Activated CD8-positive, alpha-beta T cell treated with anti-CD3 and anti-CD28 coated beads for 36 hours (primary cell): Measurements from ENCODE around the gene IL4I1. TPM values are rescaled to one million over a fixed set of nuclear protein-coding genes. Genes with fewer than 3 reads are reported as not detected.

Experiments
- ATAC-seq: fragments of 200-7000 bp; cut with Tn5 transposase; one replicate; pipeline ENCODE4 v1.10.0; 2021; ENCODE audit warnings: mild to moderate bottlenecking, moderate library complexity
- CTCF ChIA-PET: fragments of 350-600 bp; sonication (Branson Sonifier 250); formaldehyde crosslinking; loops from one replicate; lab custom pipeline; 2021; ENCODE audit warnings: antibody characterized with exemption; lab: Charles Lee
- POLR2A ChIA-PET: fragments of 350-600 bp; sonication (Branson Sonifier 250); formaldehyde crosslinking; loops from one replicate; lab custom pipeline; 2021; ENCODE audit warnings: antibody characterized with exemption; lab: Charles Lee
- DNase-seq: peaks from one replicate; pipeline ENCODE4 v3.0.0-alpha.2; 2020
- H3K27ac Mint-ChIP-seq: one replicate; pipeline ENCODE4 v1.8.0; 2021; ENCODE audit warnings: mild to moderate bottlenecking, mixed read lengths
- H3K27me3 Mint-ChIP-seq: one replicate; pipeline ENCODE4 v1.8.0; 2021; ENCODE audit warnings: mixed read lengths
- H3K36me3 Mint-ChIP-seq: one replicate; pipeline ENCODE4 v1.8.0; 2021; ENCODE audit warnings: low read depth, mixed read lengths
- H3K4me1 Mint-ChIP-seq: one replicate; pipeline ENCODE4 v1.8.0; 2021; ENCODE audit warnings: low read depth, mixed read lengths
- H3K4me3 Mint-ChIP-seq: one replicate; pipeline ENCODE4 v1.8.0; 2021; ENCODE audit warnings: mild to moderate bottlenecking, moderate library complexity, mixed read lengths
- H3K9me3 Mint-ChIP-seq: one replicate; pipeline ENCODE4 v1.8.0; 2021; ENCODE audit warnings: mixed read lengths
- CTCF ChIP-seq: fragments of 200-600 bp; IDR thresholded peaks from one replicate; pipeline ENCODE4 v1.8.0; 2022; ENCODE audit warnings: antibody characterized with exemption, mild to moderate bottlenecking
- intact Hi-C: fragments of 100-400 bp; cut with micrococcal nuclease; formaldehyde crosslinking; loops from one replicate; pipeline ENCODE4 v1.10.0; 2022
- total RNA-seq, 2 experiments: library from RNA; stranded (reverse); gene quantifications; one replicate each; pipeline ENCODE4 v1.2.3, GENCODE V29; 2021

The IL4I1 gene
- total RNA-seq, 2 experiments from 2014 or later, result 16.1 to 16.2 TPM

GRCh38 chr19:49850221-49850486 is 46.5 kb downstream of the IL4I1 start:
- ATAC-seq, result no peak
- peaks cover 10% of the 10 kb centered on the region for H3K36me3 Mint-ChIP-seq
- peaks cover 10% of the 10 kb centered on the region for H3K9me3 Mint-ChIP-seq
- TF ChIP-seq CTCF, result no peak
- H3K4me1 Mint-ChIP-seq, result peaks cover 40% of the 10 kb centered on the region
- no peak for DNase-seq
- peak overlapping the region; percentile 97 for H3K27ac Mint-ChIP-seq
- peak overlapping the region; percentile 88 for H3K4me3 Mint-ChIP-seq
- CTCF ChIA-PET, result interaction anchor here (1.2 to 1.5 kb wide), 2 partner anchors 19 to 134 kb away, joined by 3 read pairs; no protein-coding TSS in a partner anchor
- intact Hi-C loops, result no loop called here
- no peaks in the 10 kb centered on the region for H3K27me3 Mint-ChIP-seq
- POLR2A ChIA-PET, result interaction anchor here (0.8 to 6.5 kb wide), 8 partner anchors 9 to 362 kb away, joined by 3 to 64 read pairs (median 4); partner anchors contain the start of genes AKT1S1, FUZ, PNKP and TBC1D17

- H3K27ac Mint-ChIP-seq, result peak overlapping the region; percentile 97
- POLR2A ChIA-PET, result interaction anchor here (0.8 to 1.7 kb wide), 9 partner anchors 9 to 362 kb away, joined by 3 to 6 read pairs (median 3); partner anchors contain the start of genes AKT1S1, FUZ, IL4I1 and TBC1D17
- H3K27me3 Mint-ChIP-seq, result no peaks in the 10 kb centered on the region
- CTCF ChIA-PET, result interaction anchor here (1.2 to 1.5 kb wide), 3 partner anchors 20 to 133 kb away, joined by 3 to 4 read pairs (median 3); no protein-coding TSS in a partner anchor
- intact Hi-C loops, result no loop called here
- H3K4me1 Mint-ChIP-seq, result peaks cover 40% of the 10 kb centered on the region
- DNase-seq, result no peak
- H3K4me3 Mint-ChIP-seq, result peak overlapping the region; percentile 88
- no peak for ATAC-seq
- peaks cover 10% of the 10 kb centered on the region for H3K9me3 Mint-ChIP-seq
- peaks cover 10% of the 10 kb centered on the region for H3K36me3 Mint-ChIP-seq
- TF ChIP-seq CTCF, result no peak
These were observed 47.1 kb downstream of the IL4I1 start for GRCh38 chr19:49849433-49850220.

GRCh38 chr19:49848938-49849337 is 47.7 kb downstream of the IL4I1 start:
- no peak for ATAC-seq
- H3K27ac Mint-ChIP-seq, result peak overlapping the region; percentile 30
- no peak for DNase-seq
- no peak for TF ChIP-seq CTCF
- peaks cover 10% of the 10 kb centered on the region for H3K9me3 Mint-ChIP-seq
- CTCF ChIA-PET, result interaction anchor here (0.8 to 1.4 kb wide), 5 partner anchors 10 to 20 kb away, joined by 3 to 5 read pairs (median 4); no protein-coding TSS in a partner anchor
- H3K4me3 Mint-ChIP-seq, result peak overlapping the region; percentile 46
- peaks cover 10% of the 10 kb centered on the region for H3K36me3 Mint-ChIP-seq
- POLR2A ChIA-PET, result interaction anchor here (0.7 to 1.7 kb wide), 4 partner anchors 42 to 168 kb away, joined by 3 to 4 read pairs (median 3); partner anchors contain the start of gene IL4I1
- H3K4me1 Mint-ChIP-seq, result peaks cover 40% of the 10 kb centered on the region
- H3K27me3 Mint-ChIP-seq, result no peaks in the 10 kb centered on the region
- intact Hi-C loops, result no loop called here

GRCh38 chr19:49847731-49848696 is 48.7 kb downstream of the IL4I1 start:
- H3K4me1 Mint-ChIP-seq, result peaks cover 34% of the 10 kb centered on the region
- peaks cover 10% of the 10 kb centered on the region for H3K36me3 Mint-ChIP-seq
- no peak overlapping the region for H3K4me3 Mint-ChIP-seq
- CTCF ChIA-PET, result interaction anchor here (0.7 to 1.7 kb wide), 8 partner anchors 9 to 131 kb away, joined by 3 to 5 read pairs (median 4); no protein-coding TSS in a partner anchor
- intact Hi-C loops, result no loop called here
- POLR2A ChIA-PET, result interaction anchor here (0.6 to 1.7 kb wide), 9 partner anchors 10 to 337 kb away, joined by 3 to 4 read pairs (median 3); partner anchors contain the start of gene IL4I1
- peaks cover 10% of the 10 kb centered on the region for H3K9me3 Mint-ChIP-seq
- H3K27ac Mint-ChIP-seq, result peak overlapping the region; percentile 30
- H3K27me3 Mint-ChIP-seq, result no peaks in the 10 kb centered on the region
- peak; percentile 34 for DNase-seq
- ATAC-seq, result no peak
- no peak for TF ChIP-seq CTCF
